ENCODE data around the gene PIGBOS1.
A peak's percentile ranks its signal among the peaks of the same experiment; 100 is the strongest.
"Not testable (repeated sequence)": the region's sequence is repeated elsewhere in the genome, so short reads cannot be mapped to it uniquely, and the experiment has no call there.

Gene PIGBOS1

GRCh38 chr15:55297315-55297714, 21.6 kb downstream of the PIGBOS1 start:
- no peak for DNase-seq (ENCODE audit: low read depth, low spot score)

DNA sequence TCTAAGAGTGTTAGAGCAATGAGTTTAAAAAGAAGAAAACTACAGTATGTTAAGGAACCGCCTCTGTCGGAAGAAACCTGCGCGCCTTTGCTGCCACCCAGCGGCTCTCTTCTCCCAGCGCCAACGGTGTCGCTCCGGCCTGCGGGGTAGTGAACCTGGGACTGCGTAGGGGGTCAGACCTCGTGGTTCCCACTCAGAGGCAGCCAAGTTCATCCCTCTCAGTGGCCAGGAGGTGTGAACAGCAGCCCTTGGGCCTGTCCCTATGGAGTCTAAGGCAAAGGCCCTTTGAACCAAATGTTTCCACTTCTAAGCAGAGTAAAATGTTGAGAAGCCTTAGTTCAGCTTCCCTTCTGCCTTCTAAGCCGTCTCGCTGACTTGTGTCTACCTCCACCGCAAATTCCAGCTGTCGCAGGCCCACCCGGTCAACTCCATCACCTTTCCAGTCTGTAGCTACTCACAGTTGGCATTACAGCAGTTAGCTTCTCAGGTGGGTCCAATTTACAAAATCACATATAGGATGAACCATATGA, 28.3 kb downstream of the PIGBOS1 start:
- peak; percentile 90 for DNase-seq (ENCODE audit: low read depth, low spot score)

GRCh38 chr15:55289746-55290527, 29.0 kb downstream of the PIGBOS1 start, which contains the start of gene RAB27A:
TSS of gene RAB27A (minus strand) at chr15:55289813. CDS start at chr15:55234934, 54,879 bp downstream.
- peak; percentile 85 for DNase-seq (ENCODE audit: low read depth, low spot score)

DNA sequence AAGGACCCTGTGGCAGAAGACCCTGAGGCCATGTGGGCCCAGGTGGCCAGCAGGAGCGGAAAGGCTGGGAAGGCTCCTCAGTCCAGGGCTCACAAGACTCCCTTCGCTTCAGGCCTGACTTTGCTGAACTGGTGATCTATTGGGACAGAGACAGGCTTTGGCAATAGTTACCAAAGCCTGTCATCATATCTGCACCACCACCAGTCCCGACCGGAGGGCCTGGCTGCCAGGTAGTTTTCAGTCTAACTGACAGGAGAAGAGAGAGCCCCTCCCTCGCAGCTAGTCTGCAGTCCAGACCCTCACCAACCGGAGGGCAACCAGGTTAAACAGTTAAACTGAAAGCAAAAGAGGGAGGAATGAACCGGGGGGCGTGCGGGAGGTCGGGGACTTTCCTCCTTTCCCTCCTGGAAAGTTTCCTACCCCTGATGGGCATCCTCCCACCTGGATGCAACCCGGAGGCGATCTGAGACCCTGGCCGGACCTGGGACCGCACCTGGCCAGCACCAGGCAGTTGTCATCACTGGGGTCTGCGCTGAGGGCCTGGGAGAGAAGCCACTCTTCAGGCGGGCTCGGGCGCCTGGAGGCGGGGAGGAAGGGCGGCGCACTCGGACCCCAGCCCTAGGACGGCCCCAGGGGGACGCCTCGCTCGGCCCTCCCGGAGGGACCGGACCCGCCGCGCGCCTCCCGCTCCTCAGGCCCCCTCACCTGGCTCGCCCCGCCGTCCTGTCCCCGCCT, 29.7 kb downstream of the PIGBOS1 start:
- DNase-seq (ENCODE audit: low read depth, low spot score) = peak; percentile 67

GRCh38 chr15:55288006-55288717, 30.8 kb downstream of the PIGBOS1 start:
- DNase-seq (ENCODE audit: low read depth, low spot score) = no peak

DNA sequence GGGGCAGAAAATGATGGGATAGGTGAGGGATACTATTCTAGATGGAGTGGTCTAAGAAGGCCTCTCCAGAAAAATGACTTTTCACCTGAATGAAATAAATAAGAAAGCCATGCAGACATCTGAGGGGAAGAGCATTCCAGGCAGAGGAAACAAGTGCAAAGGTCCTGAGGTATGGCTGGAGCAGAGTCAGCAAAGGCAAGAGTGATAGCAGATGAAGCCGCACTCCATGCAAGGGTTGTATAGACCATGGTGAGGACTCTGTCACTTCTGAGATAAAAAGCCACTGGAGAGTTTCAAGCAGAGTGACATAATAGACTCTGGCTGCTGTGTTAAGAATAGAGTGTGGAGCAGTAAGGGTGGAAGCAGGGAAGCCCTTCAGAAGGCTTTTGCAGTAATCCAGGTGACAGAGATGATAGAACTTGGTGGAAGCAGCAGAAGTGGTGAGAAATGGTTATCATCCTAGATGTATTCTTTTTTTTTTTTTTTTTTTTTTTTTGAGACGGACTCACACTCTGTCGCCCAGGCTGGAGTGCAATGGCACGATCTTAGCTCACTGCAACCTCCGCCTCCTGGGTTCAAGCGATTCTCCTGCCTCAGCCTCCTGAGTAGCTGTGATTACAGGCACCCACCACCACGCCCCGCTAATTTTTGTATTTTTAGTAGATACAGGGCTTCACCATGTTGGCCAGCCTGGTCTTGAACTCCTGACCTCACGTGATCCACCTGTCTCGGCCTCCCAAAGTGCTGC, 32.3 kb downstream of the PIGBOS1 start:
- not testable (repeated sequence) for DNase-seq (ENCODE audit: low read depth, low spot score)

DNA sequence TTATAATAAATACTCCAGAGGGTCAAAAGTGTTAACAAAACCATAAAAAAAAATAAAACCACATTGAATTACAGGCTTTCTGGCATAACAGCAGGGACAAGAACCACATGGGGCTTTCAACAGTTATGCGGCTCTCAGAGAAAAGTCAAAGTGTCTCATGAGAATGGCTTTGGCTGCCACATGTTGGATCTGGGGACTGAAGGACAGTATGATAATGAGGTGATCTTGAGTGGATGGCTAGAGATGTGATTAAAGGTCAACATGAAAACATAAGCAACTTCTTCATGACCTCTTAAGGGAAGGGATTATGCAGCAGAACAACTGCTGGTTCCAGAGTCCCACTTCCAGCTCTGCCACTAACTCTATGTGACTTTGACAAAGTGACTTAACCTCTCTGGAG, 34.5 kb downstream of the PIGBOS1 start:
- DNase-seq (ENCODE audit: low read depth, low spot score) = no peak

- no peak for DNase-seq (ENCODE audit: low read depth, low spot score)
These were observed 35.4 kb downstream of the PIGBOS1 start for GRCh38 chr15:55283379-55284147.

DNA sequence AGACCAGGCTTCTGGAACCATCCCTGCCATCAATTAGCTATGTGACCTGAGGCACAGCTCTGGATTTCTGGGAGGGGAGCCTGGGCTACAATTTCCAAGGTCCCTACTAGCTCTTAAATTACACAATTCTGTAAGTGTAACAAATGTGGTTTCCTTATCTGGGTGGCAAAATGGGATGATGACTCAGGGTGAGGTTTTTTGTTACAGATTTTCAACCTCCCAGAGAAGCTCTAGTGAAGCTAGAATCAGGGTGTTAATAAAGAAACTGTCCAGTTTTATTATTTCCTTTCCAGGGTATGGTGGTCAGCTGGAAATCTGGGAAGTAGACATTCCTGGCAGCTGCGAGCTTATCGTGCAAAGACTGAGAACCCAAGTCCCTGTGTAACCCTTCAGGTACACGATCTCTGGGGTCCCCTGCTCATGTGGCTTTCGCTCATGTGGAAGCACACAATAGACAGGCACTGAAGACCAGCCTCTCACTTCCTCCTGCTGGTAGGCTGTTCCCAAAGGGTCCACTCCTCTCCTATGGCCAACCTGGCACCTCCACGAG, 36.6 kb downstream of the PIGBOS1 start:
- DNase-seq (ENCODE audit: low read depth, low spot score) = no peak

GRCh38 chr15:55281517-55282228, 37.2 kb downstream of the PIGBOS1 start:
- no peak for DNase-seq (ENCODE audit: low read depth, low spot score)

DNA sequence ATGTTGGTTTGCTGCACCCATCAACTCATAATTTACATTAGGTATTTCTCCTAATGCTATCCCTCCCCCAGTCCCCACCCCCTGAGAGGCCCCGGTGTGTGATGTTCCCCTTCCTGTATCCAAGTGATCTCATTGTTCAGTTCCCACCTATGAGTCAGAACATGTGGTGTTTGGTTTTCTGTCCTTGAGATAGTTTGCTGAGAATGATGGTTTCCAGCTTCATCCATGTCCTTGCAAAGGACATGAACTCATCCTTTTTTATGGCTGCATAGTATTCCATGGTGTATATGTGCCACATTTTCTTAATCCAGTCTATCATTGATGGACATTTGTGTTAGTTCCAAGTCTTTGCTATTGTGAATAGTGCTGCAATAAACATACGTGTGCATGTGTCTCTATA, 38.3 kb downstream of the PIGBOS1 start:
- DNase-seq (ENCODE audit: low read depth, low spot score) = not testable (repeated sequence)

- DNase-seq (ENCODE audit: low read depth, low spot score) = no peak
These were observed 39.1 kb downstream of the PIGBOS1 start for GRCh38 chr15:55279746-55280351.

DNA sequence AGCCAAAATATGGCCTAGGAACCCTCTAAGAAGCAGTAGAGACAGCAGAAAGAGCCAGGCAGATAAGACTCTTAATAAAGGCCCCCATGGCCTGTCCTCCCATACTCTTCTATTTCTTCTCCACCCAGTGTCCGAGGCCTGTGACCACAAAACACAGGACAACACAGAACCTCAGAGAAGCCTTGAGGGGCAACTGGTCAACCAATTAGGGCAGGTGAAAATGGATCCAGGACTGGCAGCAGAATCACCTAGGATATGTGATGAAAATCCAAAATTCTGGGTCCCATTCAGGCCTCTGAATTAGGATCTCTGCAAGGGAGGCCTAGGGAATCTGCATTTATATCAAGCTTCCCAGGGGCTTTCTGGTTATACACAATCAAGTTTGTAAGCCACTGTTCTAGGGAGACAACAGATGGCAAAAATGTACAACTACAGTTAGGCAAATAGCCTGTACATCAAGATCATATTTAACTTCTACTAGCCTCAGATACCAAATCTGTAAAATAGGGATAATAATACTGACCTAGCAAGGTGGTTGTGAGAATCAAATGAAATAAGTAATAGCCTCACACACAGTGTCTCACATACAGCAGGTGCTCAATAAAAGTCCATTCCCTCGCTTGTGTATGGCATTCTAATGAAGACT, 39.7 kb downstream of the PIGBOS1 start:
- no peak for DNase-seq (ENCODE audit: low read depth, low spot score)

DNA sequence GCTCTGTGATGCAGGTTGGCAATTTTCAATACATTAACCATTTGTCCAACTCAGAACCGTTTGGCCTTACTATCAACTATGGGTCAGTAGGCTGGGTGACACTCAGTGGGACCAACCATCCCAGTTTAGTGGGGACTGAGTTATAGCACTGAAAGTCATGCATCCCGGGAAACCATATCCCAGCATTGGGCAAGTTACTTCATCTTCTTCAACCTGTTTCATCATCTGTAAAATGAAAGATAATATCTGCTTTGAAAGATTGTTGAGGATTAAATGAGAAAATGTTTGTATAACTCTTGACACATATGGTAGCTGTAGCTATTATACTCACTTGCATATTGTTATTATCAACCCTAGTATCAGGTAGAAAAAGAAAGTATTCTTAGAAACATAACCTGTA, 41.2 kb downstream of the PIGBOS1 start:
- DNase-seq (ENCODE audit: low read depth, low spot score) = no peak

DNA sequence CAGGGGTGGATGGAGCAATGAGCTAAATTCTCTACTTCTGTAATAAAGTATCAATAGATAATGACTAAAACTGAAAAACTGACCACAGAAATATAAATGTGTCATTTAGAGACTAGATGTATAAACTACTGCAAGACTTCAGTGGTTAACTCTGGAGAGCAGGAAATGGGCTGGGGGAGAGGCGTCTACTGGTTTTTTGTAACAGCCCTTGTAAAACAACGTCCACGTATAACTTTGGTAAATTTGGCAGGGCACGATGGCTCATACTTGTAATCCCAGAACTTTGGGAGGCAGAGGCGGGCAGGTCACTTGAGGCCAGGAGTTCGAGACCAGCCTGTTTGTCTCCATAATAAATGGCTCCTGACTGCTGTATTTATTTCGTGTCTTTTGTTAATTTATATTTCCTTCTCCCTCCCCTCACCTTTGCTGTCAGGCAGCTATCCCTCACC, 41.8 kb downstream of the PIGBOS1 start:
- DNase-seq (ENCODE audit: low read depth, low spot score) = no peak

GRCh38 chr15:55276324-55276723, 42.6 kb downstream of the PIGBOS1 start:
- no peak for DNase-seq (ENCODE audit: low read depth, low spot score)

DNA sequence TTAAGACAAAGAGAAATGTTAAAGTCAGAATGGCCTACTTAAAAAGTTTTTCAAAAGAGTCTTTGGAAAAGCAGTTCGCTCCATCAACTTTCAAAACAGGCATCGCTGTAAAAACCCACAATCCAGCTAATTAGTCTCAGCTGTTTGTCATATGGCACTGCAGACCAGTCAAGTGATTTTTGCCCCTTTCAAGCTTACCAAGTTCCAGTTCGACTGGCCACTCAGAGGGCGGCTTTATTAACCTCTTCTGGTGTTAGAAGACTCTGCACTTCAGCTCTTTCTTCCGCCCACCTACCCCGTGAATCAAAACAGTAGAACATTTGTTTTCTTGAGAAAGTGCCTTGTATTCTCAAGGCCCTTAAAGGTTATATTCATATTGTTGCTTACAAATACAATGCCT, 48.6 kb downstream of the PIGBOS1 start:
- no peak for DNase-seq (ENCODE audit: low read depth, low spot score)

DNA sequence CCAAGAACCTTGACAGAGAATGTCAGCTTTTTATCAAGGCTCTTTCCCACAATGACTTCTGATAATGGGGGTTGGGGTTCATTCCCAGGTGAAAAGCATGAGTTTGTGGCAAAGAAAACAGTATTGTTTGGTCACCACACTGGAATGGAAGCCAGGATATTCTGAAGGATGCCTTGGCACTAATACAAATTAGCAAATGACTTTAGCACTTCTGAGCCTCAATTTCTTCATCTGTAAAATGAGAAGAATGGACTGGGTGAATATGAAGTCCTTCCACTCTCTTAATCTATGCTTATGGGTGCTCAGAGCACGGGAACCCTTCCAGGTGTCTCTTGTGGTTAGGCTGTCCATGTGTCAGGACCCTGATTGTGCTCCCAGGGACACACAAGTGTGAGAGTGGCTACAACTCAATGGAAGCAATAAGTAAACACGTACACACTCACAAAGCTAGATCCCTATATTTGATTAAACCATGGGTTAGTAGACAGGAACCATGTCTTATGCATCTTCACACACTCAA, 50.7 kb downstream of the PIGBOS1 start:
- no peak for DNase-seq (ENCODE audit: low read depth, low spot score)

All from ELF-1 (cell line).